Lower leg skin (tissue), 3 donors: ENCODE data around the gene UBE2B.
"Not testable (repeated sequence)": the region's sequence is repeated elsewhere in the genome, so short reads cannot be mapped to it uniquely, and the experiment has no call there.

Experiments used
- POLR2A ChIP-seq, 2 donors: fragments of 450-650 bp; IDR thresholded peaks; one replicate each; pipeline ENCODE4 v1.6.1; 2016 to 2017; ENCODE audit warnings: antibody characterized with exemption in 2 of 2, mild to moderate bottlenecking in 1 of 2, moderate library complexity in 1 of 2
- TF ChIP-seq, protein P1 (sequence below), 3 donors: fragments of 450-650 bp; IDR thresholded peaks; one replicate each; pipeline ENCODE4 v1.5.1; 2016; ENCODE audit warnings: antibody characterized with exemption in 3 of 3, mild to moderate bottlenecking in 3 of 3, moderate library complexity in 2 of 3

DNA sequence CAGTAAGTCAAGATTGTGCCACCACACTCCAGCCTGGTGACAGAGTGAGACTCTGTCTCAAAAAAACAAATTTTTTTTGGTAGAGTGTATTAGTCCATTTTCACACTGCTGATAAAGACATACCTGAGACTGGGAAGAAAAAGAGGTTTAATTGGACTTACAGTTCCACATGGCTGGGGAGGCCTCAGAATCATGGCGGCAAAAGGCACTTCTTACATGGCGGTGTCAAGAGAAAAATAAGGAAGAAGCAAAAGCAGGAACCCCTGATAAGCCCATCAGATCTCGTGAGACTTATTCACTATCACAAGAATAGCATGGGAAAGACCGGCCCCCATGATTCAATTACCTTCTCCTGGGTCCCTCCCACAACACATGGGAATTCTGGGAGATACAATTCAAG lies 49.7 kb downstream of the UBE2B start:
- TF ChIP-seq, protein P1, sequence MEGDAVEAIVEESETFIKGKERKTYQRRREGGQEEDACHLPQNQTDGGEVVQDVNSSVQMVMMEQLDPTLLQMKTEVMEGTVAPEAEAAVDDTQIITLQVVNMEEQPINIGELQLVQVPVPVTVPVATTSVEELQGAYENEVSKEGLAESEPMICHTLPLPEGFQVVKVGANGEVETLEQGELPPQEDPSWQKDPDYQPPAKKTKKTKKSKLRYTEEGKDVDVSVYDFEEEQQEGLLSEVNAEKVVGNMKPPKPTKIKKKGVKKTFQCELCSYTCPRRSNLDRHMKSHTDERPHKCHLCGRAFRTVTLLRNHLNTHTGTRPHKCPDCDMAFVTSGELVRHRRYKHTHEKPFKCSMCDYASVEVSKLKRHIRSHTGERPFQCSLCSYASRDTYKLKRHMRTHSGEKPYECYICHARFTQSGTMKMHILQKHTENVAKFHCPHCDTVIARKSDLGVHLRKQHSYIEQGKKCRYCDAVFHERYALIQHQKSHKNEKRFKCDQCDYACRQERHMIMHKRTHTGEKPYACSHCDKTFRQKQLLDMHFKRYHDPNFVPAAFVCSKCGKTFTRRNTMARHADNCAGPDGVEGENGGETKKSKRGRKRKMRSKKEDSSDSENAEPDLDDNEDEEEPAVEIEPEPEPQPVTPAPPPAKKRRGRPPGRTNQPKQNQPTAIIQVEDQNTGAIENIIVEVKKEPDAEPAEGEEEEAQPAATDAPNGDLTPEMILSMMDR (IDR thresholded peaks at IDR 0.05), result not testable (repeated sequence)
- not testable (repeated sequence) for TF ChIP-seq POLR2A (IDR thresholded peaks at IDR 0.05)
